Stomach smooth muscle (tissue), 2 donors: ENCODE data around the gene GNPTAB.

Experiments
- H3K27ac ChIP-seq: one replicate; pipeline ENCODE4 v1.7.0; 2013; ENCODE audit warnings: mild to moderate bottlenecking, low read length, inconsistent platforms
- H3K27me3 ChIP-seq, 2 donors: one replicate each; pipeline ENCODE4 v1.7.0; 2013; ENCODE audit warnings: low read length in 2 of 2; ENCODE audit not compliant: insufficient read depth in 2 of 2, control insufficient read depth in 1 of 2
- H3K36me3 ChIP-seq, 2 donors: one replicate each; pipeline ENCODE4 v1.7.0; 2013; ENCODE audit warnings: low read length in 2 of 2; ENCODE audit not compliant: control insufficient read depth in 2 of 2, insufficient read depth in 2 of 2
- H3K4me1 ChIP-seq: one replicate; pipeline ENCODE4 v1.7.0; 2013; ENCODE audit warnings: low read length; ENCODE audit not compliant: control insufficient read depth, insufficient read depth
- H3K4me3 ChIP-seq, 2 donors: one replicate each; pipeline ENCODE4 v1.7.0; 2013; ENCODE audit warnings: low read length in 2 of 2
- H3K9ac ChIP-seq, 2 donors: one replicate each; pipeline ENCODE4 v1.7.0; 2013; ENCODE audit warnings: low read length in 2 of 2, mild to moderate bottlenecking in 1 of 2
- H3K9me3 ChIP-seq, 2 donors: one replicate each; pipeline ENCODE4 v1.7.0; 2013; ENCODE audit warnings: low read length in 2 of 2; ENCODE audit not compliant: control insufficient read depth in 2 of 2
- donor health status: healthy.
- donor health status: Pancreatic carcinoma.

Gene GNPTAB

GRCh38 chr12:101713930-101714329, 116.8 kb downstream of the GNPTAB start:
- H3K36me3 ChIP-seq, result peaks cover 0 to 7% of the 10 kb centered on the region in 2 donors
- H3K9me3 ChIP-seq, result no peaks in the 10 kb centered on the region
- no peak overlapping the region for H3K27ac ChIP-seq
- H3K4me3 ChIP-seq, result no peak overlapping the region
- H3K9ac ChIP-seq, result no peak overlapping the region
- peaks cover 8% of the 10 kb centered on the region for H3K4me1 ChIP-seq
- no peaks in the 10 kb centered on the region for H3K27me3 ChIP-seq

- peaks cover 8% of the 10 kb centered on the region for H3K4me1 ChIP-seq
- H3K9ac ChIP-seq, result peak overlapping the region; percentile 25 to 31
- peaks cover 0 to 7% of the 10 kb centered on the region in 2 donors for H3K36me3 ChIP-seq
- H3K27me3 ChIP-seq, result no peaks in the 10 kb centered on the region
- H3K9me3 ChIP-seq, result no peaks in the 10 kb centered on the region
- H3K27ac ChIP-seq, result no peak overlapping the region
- H3K4me3 ChIP-seq, result peak overlapping the region in 1 of 2 donors; percentile 47
Observed at GRCh38 chr12:101713059-101713682, 117.6 kb downstream of the GNPTAB start.

GRCh38 chr12:101710288-101710687, 120.5 kb downstream of the GNPTAB start:
- H3K4me1 ChIP-seq, result peaks cover 8% of the 10 kb centered on the region
- no peak overlapping the region for H3K27ac ChIP-seq

GRCh38 chr12:101707131-101707782, 123.5 kb downstream of the GNPTAB start:
- H3K9ac ChIP-seq, result no peak overlapping the region
- H3K9me3 ChIP-seq, result no peaks in the 10 kb centered on the region
- no peak overlapping the region for H3K27ac ChIP-seq
- no peak overlapping the region for H3K4me3 ChIP-seq
- H3K27me3 ChIP-seq, result no peaks in the 10 kb centered on the region
- peaks cover 6% of the 10 kb centered on the region for H3K4me1 ChIP-seq
- no peaks in the 10 kb centered on the region for H3K36me3 ChIP-seq

More at GRCh38 chr12:101710288-101710687, 120.5 kb downstream of the GNPTAB start:
- Histone ChIP-seq H3K9ac (no peak overlapping the region), H3K4me3 (no peak overlapping the region), H3K36me3 (no peaks in the 10 kb centered on the region), H3K9me3 (no peaks in the 10 kb centered on the region), H3K27me3 (no peaks in the 10 kb centered on the region)

GRCh38 chr12:101706403-101706802, 124.4 kb downstream of the GNPTAB start:
- Histone ChIP-seq H3K4me1 (peaks cover 6% of the 10 kb centered on the region), H3K27me3 (no peaks in the 10 kb centered on the region), H3K4me3 (no peak overlapping the region), H3K27ac (no peak overlapping the region), H3K9me3 (no peaks in the 10 kb centered on the region), H3K36me3 (no peaks in the 10 kb centered on the region), H3K9ac (no peak overlapping the region)

- H3K27me3 ChIP-seq, result no peaks in the 10 kb centered on the region
- no peaks in the 10 kb centered on the region for H3K9me3 ChIP-seq
- H3K4me3 ChIP-seq, result no peak overlapping the region
- no peaks in the 10 kb centered on the region for H3K36me3 ChIP-seq
- H3K9ac ChIP-seq, result no peak overlapping the region
- peaks cover 8% of the 10 kb centered on the region for H3K4me1 ChIP-seq
- H3K27ac ChIP-seq, result no peak overlapping the region
Observed at GRCh38 chr12:101703487-101703886, 127.3 kb downstream of the GNPTAB start.

GRCh38 chr12:101700299-101700820, 130.4 kb downstream of the GNPTAB start:
- Histone ChIP-seq H3K36me3 (no peaks in the 10 kb centered on the region), H3K4me1 (peaks cover 19% of the 10 kb centered on the region), H3K4me3 (no peak overlapping the region), H3K9me3 (no peaks in the 10 kb centered on the region), H3K27ac (no peak overlapping the region), H3K27me3 (no peaks in the 10 kb centered on the region), H3K9ac (no peak overlapping the region)

GRCh38 chr12:101698800-101699347, 131.9 kb downstream of the GNPTAB start:
- Histone ChIP-seq H3K27me3 (no peaks in the 10 kb centered on the region), H3K9ac (peak overlapping the region; percentile 83 to 88), H3K27ac (peak overlapping the region; percentile 82)

GRCh38 chr12:101697930-101698799, 132.6 kb downstream of the GNPTAB start:
- H3K4me1 ChIP-seq, result peaks cover 19% of the 10 kb centered on the region
- H3K4me3 ChIP-seq, result peak overlapping the region; percentile 92 to 96
- no peaks in the 10 kb centered on the region for H3K36me3 ChIP-seq
- peak overlapping the region; percentile 83 to 88 for H3K9ac ChIP-seq
- peak overlapping the region; percentile 82 for H3K27ac ChIP-seq
- H3K9me3 ChIP-seq, result no peaks in the 10 kb centered on the region
- no peaks in the 10 kb centered on the region for H3K27me3 ChIP-seq

More at GRCh38 chr12:101698800-101699347, 131.9 kb downstream of the GNPTAB start:
- Histone ChIP-seq H3K36me3 (no peaks in the 10 kb centered on the region), H3K4me1 (peaks cover 19% of the 10 kb centered on the region), H3K4me3 (peak overlapping the region; percentile 92 to 96), H3K9me3 (no peaks in the 10 kb centered on the region)

GRCh38 chr12:101697197-101697929, 133.4 kb downstream of the GNPTAB start, which contains the start of gene CHPT1:
TSS of gene CHPT1 (plus strand) at chr12:101697640. CDS start at chr12:101697862, 222 bp downstream.
- H3K4me3 ChIP-seq, result peak within 1 kb of the TSS; percentile 92 to 96
- H3K27ac ChIP-seq, result peak within 1 kb of the TSS; percentile 82
- no peaks in the 10 kb centered on the region for H3K27me3 ChIP-seq
- H3K36me3 ChIP-seq, result no peaks in the 10 kb centered on the region
- H3K9me3 ChIP-seq, result no peaks in the 10 kb centered on the region
- peak within 1 kb of the TSS; percentile 83 to 88 for H3K9ac ChIP-seq
- peaks cover 16% of the 10 kb centered on the region for H3K4me1 ChIP-seq
